Measurements from ENCODE around the gene SKAP1. TPM values are rescaled to one million over a fixed set of nuclear protein-coding genes. Genes with fewer than 3 reads are reported as not detected.
"Not testable (repeated sequence)": the region's sequence is repeated elsewhere in the genome, so short reads cannot be mapped to it uniquely, and the experiment has no call there.

Gene SKAP1
- total and polyA plus RNA-seq, 11 donors: 0.25 to 5.3 (median 0.38) TPM; not detected in 6

DNA sequence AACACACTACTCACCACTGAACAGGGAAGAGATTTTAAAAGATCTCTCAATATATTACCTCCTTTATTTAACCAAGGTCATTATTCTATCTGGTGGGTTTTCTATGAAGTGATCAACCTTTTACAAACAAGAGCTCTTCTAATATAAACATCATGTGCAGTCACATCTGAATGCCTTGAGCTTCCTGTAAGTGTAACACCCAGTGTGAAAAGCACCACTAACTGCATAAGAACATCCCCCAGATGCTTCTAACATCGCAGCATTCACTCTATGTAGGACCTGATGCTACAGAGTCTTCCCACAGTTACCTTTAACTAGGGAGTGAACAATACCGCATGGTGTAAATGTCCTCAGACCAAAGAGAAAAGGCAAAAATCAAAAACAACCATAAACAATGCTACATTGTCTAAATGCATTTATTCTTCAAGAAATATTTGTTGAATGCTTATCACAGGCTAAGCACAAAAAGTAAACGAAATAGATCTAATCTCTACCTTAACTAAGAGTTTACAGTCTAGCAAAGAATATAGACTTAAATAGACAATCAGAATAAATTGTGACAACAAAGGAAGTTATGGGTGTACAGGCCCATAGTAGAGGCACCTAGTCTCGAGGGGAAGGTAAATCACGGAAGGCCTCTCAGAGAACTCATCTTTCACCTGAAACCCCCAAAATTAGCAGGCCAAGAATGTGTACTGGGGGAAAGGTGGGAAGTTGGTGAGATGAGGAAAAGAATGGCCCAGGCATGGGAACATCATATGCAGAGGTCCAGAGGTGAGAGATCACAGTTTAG, 16.2 kb downstream of the SKAP1 start:
- no peak for TF ChIP-seq POLR2A (IDR thresholded peaks at IDR 0.05)
- TF ChIP-seq, protein P1, sequence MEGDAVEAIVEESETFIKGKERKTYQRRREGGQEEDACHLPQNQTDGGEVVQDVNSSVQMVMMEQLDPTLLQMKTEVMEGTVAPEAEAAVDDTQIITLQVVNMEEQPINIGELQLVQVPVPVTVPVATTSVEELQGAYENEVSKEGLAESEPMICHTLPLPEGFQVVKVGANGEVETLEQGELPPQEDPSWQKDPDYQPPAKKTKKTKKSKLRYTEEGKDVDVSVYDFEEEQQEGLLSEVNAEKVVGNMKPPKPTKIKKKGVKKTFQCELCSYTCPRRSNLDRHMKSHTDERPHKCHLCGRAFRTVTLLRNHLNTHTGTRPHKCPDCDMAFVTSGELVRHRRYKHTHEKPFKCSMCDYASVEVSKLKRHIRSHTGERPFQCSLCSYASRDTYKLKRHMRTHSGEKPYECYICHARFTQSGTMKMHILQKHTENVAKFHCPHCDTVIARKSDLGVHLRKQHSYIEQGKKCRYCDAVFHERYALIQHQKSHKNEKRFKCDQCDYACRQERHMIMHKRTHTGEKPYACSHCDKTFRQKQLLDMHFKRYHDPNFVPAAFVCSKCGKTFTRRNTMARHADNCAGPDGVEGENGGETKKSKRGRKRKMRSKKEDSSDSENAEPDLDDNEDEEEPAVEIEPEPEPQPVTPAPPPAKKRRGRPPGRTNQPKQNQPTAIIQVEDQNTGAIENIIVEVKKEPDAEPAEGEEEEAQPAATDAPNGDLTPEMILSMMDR (IDR thresholded peaks at IDR 0.05): no peak
- no peak for ATAC-seq
- Histone ChIP-seq H3K27ac (no peak overlapping the region), H3K27me3 (peaks cover 5 to 93% (median 44%) of the 10 kb centered on the region in 9 donors), H3K9me3 (no peaks in the 10 kb centered on the region), H3K4me1 (no peaks in the 10 kb centered on the region), H3K36me3 (no peaks in the 10 kb centered on the region), H3K4me3 (no peak overlapping the region)
- WGBS, 4 donors: 77 to 81% (median 79%) methylated on average over 5 of the region's 5 CpGs
- DNase-seq: no peak
- intact Hi-C loops (cut with DNase I): no loop called here

DNA sequence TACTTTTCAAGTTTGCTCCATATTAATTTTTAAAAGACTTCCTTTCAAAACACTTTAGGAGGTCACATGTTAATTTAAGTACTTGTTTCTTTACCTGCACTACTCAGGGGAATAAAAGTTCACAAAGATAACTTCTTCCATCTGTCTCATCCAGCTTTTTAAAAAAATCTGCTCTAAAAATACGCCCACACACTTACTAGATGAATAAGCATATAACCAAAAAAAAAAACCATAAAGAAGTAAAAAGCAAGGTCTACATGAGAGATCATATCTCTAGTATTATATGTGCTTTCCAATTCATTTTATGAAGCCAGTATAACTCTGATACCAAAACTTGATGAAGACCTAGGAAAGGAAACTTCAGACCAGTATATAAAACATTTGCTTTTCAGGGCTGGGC, 17.2 kb downstream of the SKAP1 start:
- WGBS, 4 donors: 70 to 85% (median 78%) methylated on average over 1 of the region's 1 CpG

DNA sequence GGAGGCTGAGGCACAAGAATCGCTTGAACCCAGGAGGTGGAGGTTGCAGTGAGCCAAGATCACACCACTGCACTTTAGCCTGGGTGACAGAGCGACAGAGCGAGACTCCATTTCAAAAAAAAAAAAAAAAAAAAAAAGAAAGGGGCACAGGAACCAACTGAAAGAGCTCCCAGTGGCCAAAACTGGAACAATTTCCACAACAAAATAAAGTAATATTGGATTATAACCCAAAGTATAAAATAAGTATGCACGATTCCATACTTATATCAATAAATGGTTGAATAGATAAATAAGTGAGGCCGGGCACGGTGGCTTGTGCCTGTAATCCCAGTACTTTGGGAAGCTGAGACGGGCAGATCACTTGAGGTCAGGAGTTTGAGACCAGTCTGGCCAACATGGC, 19.2 kb downstream of the SKAP1 start:
- H3K4me3 ChIP-seq; ATAC-seq; H3K4me1 ChIP-seq; H3K36me3 ChIP-seq; intact Hi-C loops (cut with DNase I); H3K27ac ChIP-seq; H3K9me3 ChIP-seq; DNase-seq: not testable (repeated sequence)
- 92 to 96% (median 94%) methylated on average over 7 of the region's 7 CpGs for WGBS, 4 donors
- H3K27me3 ChIP-seq: peaks cover 6 to 94% (median 42%) of the 10 kb centered on the region in 9 donors

More for the DNA sequence above, 17.2 kb downstream of the SKAP1 start:
- TF ChIP-seq, protein P1 (IDR thresholded peaks at IDR 0.05): no peak
- TF ChIP-seq POLR2A (IDR thresholded peaks at IDR 0.05): no peak
- Histone ChIP-seq H3K27ac (no peak overlapping the region), H3K4me3 (no peak overlapping the region), H3K9me3 (no peaks in the 10 kb centered on the region), H3K27me3 (peaks cover 7 to 96% (median 47%) of the 10 kb centered on the region in 9 donors), H3K36me3 (no peaks in the 10 kb centered on the region), H3K4me1 (no peaks in the 10 kb centered on the region)
- ATAC-seq (no peak), DNase-seq (no peak)
- intact Hi-C loops (cut with DNase I): no loop called here

DNA sequence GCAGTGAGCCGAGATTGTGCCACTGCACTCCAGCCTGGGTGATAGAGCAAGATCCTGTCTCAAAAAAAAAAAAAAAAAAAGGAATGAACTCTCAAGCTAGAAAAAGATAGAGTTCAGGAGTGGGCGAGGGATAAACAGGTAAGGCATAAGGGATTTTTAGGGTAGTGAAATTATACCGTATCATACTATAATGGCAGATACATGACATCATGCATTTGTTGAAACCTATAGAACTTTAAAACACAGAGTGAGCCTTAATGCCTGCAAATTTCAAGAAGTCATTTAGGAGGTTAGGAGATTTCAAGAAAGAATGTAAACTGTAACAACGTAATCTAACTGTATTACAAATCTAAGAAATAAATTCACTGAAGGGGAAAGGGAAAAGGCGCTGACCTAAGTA, 20.4 kb downstream of the SKAP1 start:
- H3K27ac ChIP-seq: no peak overlapping the region
- no peaks in the 10 kb centered on the region for H3K9me3 ChIP-seq
- TF ChIP-seq, protein P1 (IDR thresholded peaks at IDR 0.05): no peak
- no peak for TF ChIP-seq POLR2A (IDR thresholded peaks at IDR 0.05)
- no peaks in the 10 kb centered on the region for H3K36me3 ChIP-seq
- intact Hi-C loops (cut with DNase I): no loop called here
- H3K27me3 ChIP-seq: peaks cover 3 to 94% (median 32%) of the 10 kb centered on the region in 9 donors
- H3K4me3 ChIP-seq: no peak overlapping the region
- DNase-seq (no peak), ATAC-seq (no peak)
- 86 to 92% (median 90%) methylated on average over 5 of the region's 5 CpGs for WGBS, 4 donors
- H3K4me1 ChIP-seq: no peaks in the 10 kb centered on the region

All from heart left ventricle (tissue), 16 donors.